ENCODE results near the gene SNX22.

- TF ChIP-seq CTCF (IDR thresholded peaks at IDR 0.05) (no peak), POLR2A (IDR thresholded peaks at IDR 0.05) (no peak)
Measured at GRCh38 chr15:64111679-64112050, 39.9 kb upstream of the SNX22 start.

All from esophagus squamous epithelium (tissue), 4 donors.